H9 (cell line): ENCODE data around the gene VASH2. TPM values are rescaled to one million over a fixed set of nuclear protein-coding genes. Genes with fewer than 3 reads are reported as not detected.

Experiments used
- DNase-seq: peaks from one replicate; pipeline ENCODE4 v3.0.0-alpha.2; 2017
- H2AFZ ChIP-seq: one replicate; pipeline ENCODE4 v1.6.1; 2013; ENCODE audit warnings: mild to moderate bottlenecking, low read length, control low read depth, moderate library complexity
- H2AK5ac ChIP-seq: 2 replicates; pipeline ENCODE4 v1.6.1; 2013; ENCODE audit warnings: low read length, control low read depth, mixed read lengths; ENCODE audit not compliant: insufficient read length
- H2BK120ac ChIP-seq: one replicate; pipeline ENCODE4 v1.6.1; 2013; ENCODE audit warnings: low read depth, mild to moderate bottlenecking, low read length, control low read depth, inconsistent platforms; ENCODE audit not compliant: poor library complexity, severe bottlenecking
- H2BK12ac ChIP-seq: 2 replicates; pipeline ENCODE4 v1.6.1; 2013; ENCODE audit warnings: low read length, control low read depth, mixed read lengths, low read depth; ENCODE audit not compliant: insufficient read length
- H2BK15ac ChIP-seq: 2 replicates; pipeline ENCODE4 v1.6.1; 2013; ENCODE audit warnings: low read depth, low read length, control low read depth
- H2BK20ac ChIP-seq: one replicate; pipeline ENCODE4 v1.6.1; 2013; ENCODE audit warnings: low read depth, mild to moderate bottlenecking, low read length, control low read depth, inconsistent platforms; ENCODE audit not compliant: poor library complexity, severe bottlenecking
- H2BK5ac ChIP-seq: 2 replicates; pipeline ENCODE4 v1.6.1; 2013; ENCODE audit warnings: low read length, control low read depth, mixed read lengths; ENCODE audit not compliant: insufficient read length
- H3K14ac ChIP-seq: 2 replicates; pipeline ENCODE4 v1.6.1; 2013; ENCODE audit warnings: low read length, control low read depth; ENCODE audit not compliant: insufficient read depth
- H3K18ac ChIP-seq: 2 replicates; pipeline ENCODE4 v1.6.1; 2013; ENCODE audit warnings: low read depth, mild to moderate bottlenecking, mixed read lengths, low read length, control low read depth; ENCODE audit not compliant: insufficient read length
- H3K23ac ChIP-seq: 2 replicates; pipeline ENCODE4 v1.6.1; 2013; ENCODE audit warnings: low read length, control low read depth, mixed read lengths, low read depth; ENCODE audit not compliant: insufficient read length
- H3K23me2 ChIP-seq: 2 replicates; pipeline ENCODE4 v1.6.1; 2013; ENCODE audit warnings: low read depth, mild to moderate bottlenecking, mixed read lengths, low read length, control low read depth; ENCODE audit not compliant: insufficient read length, poor library complexity, severe bottlenecking
- H3K27ac ChIP-seq: 2 replicates; pipeline ENCODE4 v1.5.1; 2013; ENCODE audit warnings: low read length, control low read depth, mixed read lengths, low read depth; ENCODE audit not compliant: insufficient read length
- H3K27me3 ChIP-seq: 2 replicates; pipeline ENCODE4 v1.6.1; 2013; ENCODE audit warnings: low read length, control low read depth, inconsistent platforms; ENCODE audit not compliant: insufficient read depth
- H3K4ac ChIP-seq: 2 replicates; pipeline ENCODE4 v1.6.1; 2013; ENCODE audit warnings: low read depth, mild to moderate bottlenecking, control low read depth, inconsistent platforms, low read length, moderate library complexity
- H3K4me1 ChIP-seq: 2 replicates; pipeline ENCODE4 v1.6.1; 2013; ENCODE audit warnings: low read length, control low read depth, inconsistent platforms; ENCODE audit not compliant: insufficient read depth
- H3K4me2 ChIP-seq: 2 replicates; pipeline ENCODE4 v1.6.1; 2013; ENCODE audit warnings: low read length, control low read depth, mixed read lengths; ENCODE audit not compliant: insufficient read length, insufficient read depth
- H3K56ac ChIP-seq: 2 replicates; pipeline ENCODE4 v1.6.1; 2013; ENCODE audit warnings: low read depth, mild to moderate bottlenecking, mixed read lengths, low read length, control low read depth; ENCODE audit not compliant: insufficient read length
- H3K79me1 ChIP-seq: 2 replicates; pipeline ENCODE4 v1.6.1; 2013; ENCODE audit warnings: low read depth, mild to moderate bottlenecking, moderate library complexity, low read length, control low read depth, inconsistent platforms; ENCODE audit not compliant: insufficient read depth, poor library complexity, severe bottlenecking
- H3K79me2 ChIP-seq: 2 replicates; pipeline ENCODE4 v1.6.1; 2013; ENCODE audit warnings: low read length, control low read depth, inconsistent platforms; ENCODE audit not compliant: insufficient read depth
- H3K9ac ChIP-seq: 2 replicates; pipeline ENCODE4 v1.6.1; 2013; ENCODE audit warnings: low read length, control low read depth, mixed read lengths; ENCODE audit not compliant: insufficient read length; ENCODE audit errors: extremely low read depth
- H3K9me3 ChIP-seq: one replicate; pipeline ENCODE4 v1.6.1; 2013; ENCODE audit warnings: low read depth, low read length, inconsistent platforms; ENCODE audit not compliant: control insufficient read depth
- H3T11ph ChIP-seq: one replicate; pipeline ENCODE4 v1.6.1; 2013; ENCODE audit warnings: mild to moderate bottlenecking, low read length, control low read depth, inconsistent platforms
- H4K20me1 ChIP-seq: one replicate; pipeline ENCODE4 v1.6.1; 2013; ENCODE audit not compliant: control insufficient read depth, insufficient read length, insufficient read depth
- H4K5ac ChIP-seq: 2 replicates; pipeline ENCODE4 v1.6.1; 2013; ENCODE audit warnings: low read depth, mild to moderate bottlenecking, mixed read lengths, low read length, control low read depth; ENCODE audit not compliant: insufficient read length
- H4K8ac ChIP-seq: replicated peaks from 2 replicates; pipeline ENCODE4 v1.6.1; 2013; ENCODE audit warnings: low read length, control low read depth, mixed read lengths, low read depth; ENCODE audit not compliant: insufficient read length
- H4K91ac ChIP-seq: 2 replicates; pipeline ENCODE4 v1.6.1; 2013; ENCODE audit warnings: low read depth, mild to moderate bottlenecking, moderate library complexity, mixed read lengths, low read length, control low read depth; ENCODE audit not compliant: insufficient read length
- H3K27ac Mint-ChIP-seq, 3 experiments: 2 replicates in 2 of 3; 3 replicates in 1 of 3; pipeline ENCODE4 v1.8.0; 2020 to 2021; ENCODE audit warnings: mixed read lengths in 3 of 3, mild to moderate bottlenecking in 1 of 3, moderate library complexity in 1 of 3
- H3K27me3 Mint-ChIP-seq: 2 replicates; pipeline ENCODE4 v1.8.0; 2021; ENCODE audit warnings: low read depth, mild to moderate bottlenecking, moderate library complexity, mixed read lengths
- H3K36me3 Mint-ChIP-seq, 3 experiments: 2 replicates in 2 of 3; 3 replicates in 1 of 3; pipeline ENCODE4 v1.8.0; 2020 to 2021; ENCODE audit warnings: low read depth in 3 of 3, mixed read lengths in 3 of 3; ENCODE audit not compliant: insufficient read depth in 1 of 3
- H3K4me1 Mint-ChIP-seq, 2 experiments: 2 replicates each; pipeline ENCODE4 v1.8.0; 2020; ENCODE audit warnings: mixed read lengths in 2 of 2
- H3K4me3 Mint-ChIP-seq, 2 experiments: 2 replicates in 1 of 2; 3 replicates in 1 of 2; pipeline ENCODE4 v1.8.0; 2020 to 2021; ENCODE audit warnings: mild to moderate bottlenecking in 2 of 2, mixed read lengths in 2 of 2, moderate library complexity in 1 of 2
- H3K9me3 Mint-ChIP-seq, 2 experiments: 2 replicates in 1 of 2; 3 replicates in 1 of 2; pipeline ENCODE4 v1.8.0; 2020; ENCODE audit warnings: mild to moderate bottlenecking in 2 of 2, mixed read lengths in 2 of 2, moderate library complexity in 1 of 2
- CTCF ChIP-seq: fragments of 200-600 bp; sonication (generic); conservative IDR thresholded peaks from 3 replicates; pipeline ENCODE4 v1.8.0; 2021; ENCODE audit warnings: antibody characterized with exemption, mild to moderate bottlenecking
- WGBS: extraction: QIAGEN DNeasy Blood & Tissue Kit; methylation state at CpG from one replicate; pipeline ENCODE4 v1.1.7; 2013; ENCODE audit warnings: missing lambda C conversion rate, low lambda C conversion rate, mixed read lengths; ENCODE audit not compliant: insufficient read length; ENCODE audit errors: extremely low coverage; 5-methylcytosine and 5-hydroxymethylcytosine counted together
- total RNA-seq: library from RNA; stranded (reverse); gene quantifications from 2 replicates; pipeline ENCODE4 v1.2.1, GENCODE V29; 2021

Gene VASH2
- total RNA-seq, 1 experiment from 2014 or later: 76.1 TPM

- no peaks in the 10 kb centered on the region for H3K9me3 ChIP-seq
- no peak overlapping the region for H4K5ac ChIP-seq
- H3K27me3 ChIP-seq: no peaks in the 10 kb centered on the region
- no peaks in the 10 kb centered on the region; the same call in 1 of the 2 replicates for H3K27me3 Mint-ChIP-seq
- no peaks in the 10 kb centered on the region for H3K79me1 ChIP-seq
- H4K8ac ChIP-seq: no peak overlapping the region
- H3K9me3 Mint-ChIP-seq: no peaks in the 10 kb centered on the region
- no CpG with 5 or more reads among the region's 5 CpGs for WGBS
- H4K91ac ChIP-seq: no peak overlapping the region
- H3K4me1 ChIP-seq: peaks cover 12% of the 10 kb centered on the region; the same call in 1 of the 2 replicates
- no peak overlapping the region for H2BK15ac ChIP-seq
- H2BK120ac ChIP-seq: no peak overlapping the region
- H3K14ac ChIP-seq: no peak overlapping the region
- no peak for TF ChIP-seq CTCF
- H3K27ac ChIP-seq: no peak overlapping the region
- peak; percentile 27 for DNase-seq
- peaks cover 82 to 98% (median 93%) of the 10 kb centered on the region in 3 experiments for H3K36me3 Mint-ChIP-seq
- H3K4ac ChIP-seq: no peak overlapping the region
- H3K4me1 Mint-ChIP-seq: peaks cover 32 to 34% of the 10 kb centered on the region in 2 experiments
- H2AK5ac ChIP-seq: no peak overlapping the region
- no peak overlapping the region for H3K9ac ChIP-seq
- H3K4me3 Mint-ChIP-seq: no peak overlapping the region; a peak in 1 of 5 replicates
- H3K56ac ChIP-seq: no peak overlapping the region
- no peaks in the 10 kb centered on the region for H3K23me2 ChIP-seq
- H3K23ac ChIP-seq: no peak overlapping the region
- no peak overlapping the region for H2AFZ ChIP-seq
- H2BK5ac ChIP-seq: no peak overlapping the region
- H3K79me2 ChIP-seq: no peaks in the 10 kb centered on the region
- no peak overlapping the region for H3K4me2 ChIP-seq
- no peak overlapping the region for H2BK12ac ChIP-seq
- H4K20me1 ChIP-seq: no peaks in the 10 kb centered on the region
- no peak overlapping the region for H3T11ph ChIP-seq
- peak overlapping the region in 2 of 3 experiments; percentile 30; a peak in 4 of 7 replicates for H3K27ac Mint-ChIP-seq
- H2BK20ac ChIP-seq: no peak overlapping the region
- no peak overlapping the region for H3K18ac ChIP-seq
Measured at GRCh38 chr1:212971312-212971711, 21.0 kb downstream of the VASH2 start.
